GM19397 (cell line): ENCODE data around the gene ALKBH6.

ENCODE experiments used
- ATAC-seq: cut with Tn5 transposase; IDR thresholded peaks from one replicate; pipeline ENCODE4 v1.9.1; 2021; ENCODE audit warnings: mild to moderate bottlenecking, moderate library complexity; ENCODE audit not compliant: unreplicated experiment

Gene ALKBH6

DNA sequence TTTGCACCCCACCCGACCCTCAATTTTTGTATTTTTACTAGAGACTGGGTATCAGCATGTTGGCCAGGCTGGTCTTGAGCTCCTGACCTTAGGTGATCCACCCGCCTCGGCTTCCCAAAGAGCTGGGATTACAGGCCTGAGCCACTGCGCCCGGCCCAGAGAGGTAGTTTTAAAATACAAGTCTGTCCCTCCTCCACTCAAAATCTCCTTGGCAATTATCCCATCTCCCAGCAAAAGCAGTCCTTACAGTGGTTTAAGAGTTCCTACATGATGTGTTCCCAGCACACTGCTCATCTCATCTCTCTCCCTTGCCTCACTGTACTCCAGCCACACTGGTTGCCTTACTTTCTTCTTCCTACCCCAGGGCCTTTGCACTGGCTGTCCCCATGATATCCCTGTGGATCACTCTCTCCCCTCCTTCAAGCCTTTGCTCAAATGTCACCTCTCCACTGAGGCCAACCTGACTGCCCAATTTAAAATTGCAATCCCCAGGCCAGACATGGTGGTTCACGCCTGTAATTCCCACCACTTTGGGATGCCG, 53.5 kb downstream of the ALKBH6 start:
- ATAC-seq, result no peak

DNA sequence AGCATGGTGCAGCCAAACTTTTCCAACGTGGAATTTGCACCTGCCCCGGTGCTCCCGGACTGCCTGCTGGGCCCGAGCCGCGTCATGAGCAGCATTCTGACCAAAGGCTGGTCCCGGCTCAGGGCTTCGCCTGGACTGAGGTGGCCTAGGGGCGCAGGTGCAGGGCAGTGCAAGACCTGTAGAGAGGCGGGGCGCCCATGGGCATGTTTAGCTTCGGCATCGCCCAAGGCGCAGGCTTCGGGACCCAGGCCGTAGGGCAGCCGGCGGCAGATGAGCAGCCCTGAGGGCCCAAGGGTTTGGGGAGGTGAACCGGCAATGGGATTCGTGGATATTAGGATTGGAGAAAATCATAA, 54.1 kb downstream of the ALKBH6 start:
- no peak for ATAC-seq
